IMR-90 (cell line): ENCODE data around the gene ZYX. TPM values are rescaled to one million over a fixed set of nuclear protein-coding genes. Genes with fewer than 3 reads are reported as not detected.

ENCODE experiments used
- ATAC-seq: fragments of 200-7000 bp; cut with Tn5 transposase; 2 replicates; pipeline ENCODE4 v1.9.1; 2020; ENCODE audit warnings: low read depth, mild to moderate bottlenecking, moderate library complexity
- BruUV-seq: library from RNA; stranded (reverse); fragments of 400-500 nt; replicated peaks from 2 replicates; lab custom pipeline; 2021; lab: Mats Ljungman, UMichigan
- CTCF ChIA-PET: fragments of 300-600 bp; formaldehyde crosslinking; extraction: SDS; loops from one replicate; lab custom pipeline; 2021; ENCODE audit warnings: antibody characterized with exemption; lab: Yijun Ruan, JAX
- POLR2A ChIA-PET: fragments of 300-600 bp; sonication (Branson Sonifier 250); formaldehyde crosslinking; loops from one replicate; lab custom pipeline; 2022; ENCODE audit warnings: antibody characterized with exemption; ENCODE audit not compliant: unreplicated experiment; lab: Charles Lee
- DNase-seq: peaks from one replicate; pipeline ENCODE4 v3.0.0; 2013
- H2AFZ ChIP-seq: replicated peaks from 2 replicates; pipeline ENCODE3; 2013; ENCODE audit warnings: low read length, mild to moderate bottlenecking; ENCODE audit not compliant: poor library complexity
- H2AK5ac ChIP-seq: 2 replicates; pipeline ENCODE4 v1.6.1; 2013; ENCODE audit warnings: low read depth, low read length, inconsistent platforms
- H2AK9ac ChIP-seq: replicated peaks from 2 replicates; pipeline ENCODE3; 2013; ENCODE audit warnings: mild to moderate bottlenecking, low read depth, low read length, moderate library complexity; ENCODE audit not compliant: poor library complexity
- H2BK120ac ChIP-seq: 2 replicates; pipeline ENCODE4 v1.6.1; 2013; ENCODE audit warnings: low read depth, low read length, inconsistent platforms
- H2BK15ac ChIP-seq: 3 replicates; pipeline ENCODE4 v1.6.1; 2013; ENCODE audit warnings: low read depth, low read length, inconsistent platforms
- H2BK20ac ChIP-seq: 2 replicates; pipeline ENCODE4 v1.6.1; 2013; ENCODE audit warnings: low read depth, mild to moderate bottlenecking, inconsistent platforms, low read length, moderate library complexity
- H2BK5ac ChIP-seq: 2 replicates; pipeline ENCODE4 v1.6.1; 2013; ENCODE audit warnings: mild to moderate bottlenecking, low read depth, low read length, inconsistent platforms; ENCODE audit not compliant: poor library complexity, severe bottlenecking
- H3K14ac ChIP-seq: replicated peaks from 2 replicates; pipeline ENCODE4 v1.6.1; 2013; ENCODE audit warnings: low read depth, low read length, inconsistent platforms
- H3K18ac ChIP-seq: 2 replicates; pipeline ENCODE4 v1.6.1; 2013; ENCODE audit warnings: low read depth, low read length, control low read depth
- H3K23ac ChIP-seq: 2 replicates; pipeline ENCODE4 v1.6.1; 2013; ENCODE audit warnings: low read depth, low read length, inconsistent platforms
- H3K27ac ChIP-seq: 2 replicates; pipeline ENCODE4 v1.5.1; 2013; ENCODE audit warnings: mild to moderate bottlenecking, control low read depth, low read length; ENCODE audit not compliant: insufficient read depth
- H3K27me3 ChIP-seq: 2 replicates; pipeline ENCODE4 v1.6.1; 2013; ENCODE audit warnings: low read length; ENCODE audit not compliant: control insufficient read depth, insufficient read depth
- H3K36me3 ChIP-seq: 2 replicates; pipeline ENCODE4 v1.6.1; 2013; ENCODE audit warnings: low read length, mixed read lengths; ENCODE audit not compliant: control insufficient read depth, insufficient read depth
- H3K4ac ChIP-seq: 2 replicates; pipeline ENCODE4 v1.6.1; 2013; ENCODE audit warnings: low read depth, low read length, inconsistent platforms
- H3K4me1 ChIP-seq: 2 replicates; pipeline ENCODE4 v1.6.1; 2013; ENCODE audit warnings: low read length, mixed read lengths; ENCODE audit not compliant: control insufficient read depth, insufficient read depth
- H3K4me2 ChIP-seq: 2 replicates; pipeline ENCODE4 v1.6.1; 2013; ENCODE audit warnings: low read depth, mild to moderate bottlenecking, control low read depth, low read length, moderate library complexity
- H3K4me3 ChIP-seq: 2 replicates; pipeline ENCODE4 v1.5.1; 2013; ENCODE audit warnings: low read depth, mild to moderate bottlenecking, control low read depth, low read length, moderate library complexity; ENCODE audit not compliant: insufficient read depth
- H3K56ac ChIP-seq: 2 replicates; pipeline ENCODE4 v1.6.1; 2013; ENCODE audit warnings: low read length, inconsistent platforms; ENCODE audit not compliant: insufficient read depth; ENCODE audit errors: extremely low read depth
- H3K79me1 ChIP-seq, 2 experiments: 2 replicates each; pipeline ENCODE4 v1.6.1; 2013; ENCODE audit warnings: low read length in 2 of 2, inconsistent platforms in 1 of 2, low read depth in 1 of 2
- H3K9ac ChIP-seq: 2 replicates; pipeline ENCODE4 v1.6.1; 2013; ENCODE audit warnings: low read depth, low read length, control low read depth
- H3K9me1 ChIP-seq: 2 replicates; pipeline ENCODE4 v1.6.1; 2013; ENCODE audit warnings: low read length, inconsistent platforms; ENCODE audit not compliant: insufficient read depth
- H3K9me3 ChIP-seq: 2 replicates; pipeline ENCODE4 v1.6.1; 2013; ENCODE audit warnings: low read length; ENCODE audit not compliant: control insufficient read depth, insufficient read depth
- H4K20me1 ChIP-seq: 2 replicates; pipeline ENCODE4 v1.6.1; 2013; ENCODE audit warnings: low read length, inconsistent platforms; ENCODE audit not compliant: insufficient read depth
- H4K5ac ChIP-seq: 2 replicates; pipeline ENCODE4 v1.6.1; 2013; ENCODE audit warnings: mild to moderate bottlenecking, low read depth, low read length, control low read depth
- H4K8ac ChIP-seq, 2 experiments: 2 replicates each; pipeline ENCODE4 v1.6.1; 2013; ENCODE audit warnings: low read depth in 2 of 2, low read length in 2 of 2, control low read depth in 1 of 2, inconsistent platforms in 1 of 2
- H4K91ac ChIP-seq: 2 replicates; pipeline ENCODE4 v1.6.1; 2013; ENCODE audit warnings: low read depth, low read length, inconsistent platforms; ENCODE audit not compliant: insufficient read depth
- BHLHE40 ChIP-seq: fragments of 150-350 bp; IDR thresholded peaks from 2 replicates; pipeline ENCODE4 v1.6.1; 2016; ENCODE audit warnings: mild to moderate bottlenecking, low read depth, low read length
- CEBPB ChIP-seq: IDR thresholded peaks from 2 replicates; pipeline ENCODE4 v1.6.1; 2012; ENCODE audit warnings: low read depth, low read length, improper control_type of control experiment
- CHD1 ChIP-seq: IDR thresholded peaks from 2 replicates; pipeline ENCODE4 v1.6.1; 2012; ENCODE audit warnings: low read depth, low read length, improper control_type of control experiment
- FOS ChIP-seq: fragments of 150-350 bp; IDR thresholded peaks from 2 replicates; pipeline ENCODE4 v1.6.1; 2016; ENCODE audit warnings: low read depth, low read length
- MAFK ChIP-seq: IDR thresholded peaks from 2 replicates; pipeline ENCODE4 v1.6.1; 2012; ENCODE audit warnings: low read depth, low read length, improper control_type of control experiment
- NFE2L2 ChIP-seq: fragments of 150-350 bp; IDR thresholded peaks from 2 replicates; pipeline ENCODE4 v1.6.1; 2016; ENCODE audit warnings: low read depth, mild to moderate bottlenecking, low read length
- RAD21 ChIP-seq: IDR thresholded peaks from 2 replicates; pipeline ENCODE4 v1.6.1; 2012; ENCODE audit warnings: low read length, improper control_type of control experiment
- RCOR1 ChIP-seq: IDR thresholded peaks from 2 replicates; pipeline ENCODE4 v1.6.1; 2012; ENCODE audit warnings: mild to moderate bottlenecking, low read length, improper control_type of control experiment; ENCODE audit not compliant: insufficient replicate concordance
- SMC3 ChIP-seq: fragments of 150-350 bp; IDR thresholded peaks from 2 replicates; pipeline ENCODE4 v1.6.1; 2016; ENCODE audit warnings: low read depth, mild to moderate bottlenecking, antibody characterized with exemption, low read length, moderate library complexity
- WGBS, 2 experiments: methylation state at CpG; one replicate each; pipeline versions ENCODE4 v1.1.5 to v1.1.7; 2013; ENCODE audit warnings: missing lambda C conversion rate in 2 of 2; ENCODE audit not compliant: insufficient read length in 1 of 2; ENCODE audit errors: extremely low coverage in 2 of 2; 5-methylcytosine and 5-hydroxymethylcytosine counted together
- dilution Hi-C: fragments of 300-500 bp; cut with HindIII; formaldehyde crosslinking; loops from one replicate; pipeline ENCODE4 v1.14.3; 2018; ENCODE audit warnings: low sequenced_read_pairs; ENCODE audit not compliant: unreplicated experiment
- in situ Hi-C: fragments of 300-500 bp; cut with MboI; formaldehyde crosslinking; loops from 3 replicates; pipeline ENCODE4 v1.14.3; 2019; ENCODE audit warnings: low sequenced_read_pairs, inconsistent platforms, mixed read lengths
- intact Hi-C: fragments of 100-400 bp; cut with micrococcal nuclease; formaldehyde crosslinking; loops from 2 replicates; pipeline ENCODE4 v1.10.0; 2022
- polyA plus RNA-seq, 3 experiments: library from polyadenylated mRNA; depleted of rRNA; stranded (reverse); fragments of >200 nt; gene quantifications; 2 replicates each; pipeline ENCODE4 v1.2.3, GENCODE V29; 2012; ENCODE audit warnings: low replicate concordance in 1 of 3
- total RNA-seq: library from RNA; depleted of rRNA; stranded (reverse); fragments of >200 nt; gene quantifications from 2 replicates; pipeline ENCODE4 v1.2.3, GENCODE V29; 2012
- TF ChIP-seq, protein P1 (sequence below): fragments of 150-350 bp; IDR thresholded peaks from 2 replicates; pipeline ENCODE4 v1.6.1; 2017; ENCODE audit warnings: mild to moderate bottlenecking, antibody characterized with exemption, low read length, low read depth

Gene ZYX
- total and polyA plus RNA-seq, 2 of the 4 experiments (the other 2 are of a cell fraction) = 22.6 to 334 TPM

DNA sequence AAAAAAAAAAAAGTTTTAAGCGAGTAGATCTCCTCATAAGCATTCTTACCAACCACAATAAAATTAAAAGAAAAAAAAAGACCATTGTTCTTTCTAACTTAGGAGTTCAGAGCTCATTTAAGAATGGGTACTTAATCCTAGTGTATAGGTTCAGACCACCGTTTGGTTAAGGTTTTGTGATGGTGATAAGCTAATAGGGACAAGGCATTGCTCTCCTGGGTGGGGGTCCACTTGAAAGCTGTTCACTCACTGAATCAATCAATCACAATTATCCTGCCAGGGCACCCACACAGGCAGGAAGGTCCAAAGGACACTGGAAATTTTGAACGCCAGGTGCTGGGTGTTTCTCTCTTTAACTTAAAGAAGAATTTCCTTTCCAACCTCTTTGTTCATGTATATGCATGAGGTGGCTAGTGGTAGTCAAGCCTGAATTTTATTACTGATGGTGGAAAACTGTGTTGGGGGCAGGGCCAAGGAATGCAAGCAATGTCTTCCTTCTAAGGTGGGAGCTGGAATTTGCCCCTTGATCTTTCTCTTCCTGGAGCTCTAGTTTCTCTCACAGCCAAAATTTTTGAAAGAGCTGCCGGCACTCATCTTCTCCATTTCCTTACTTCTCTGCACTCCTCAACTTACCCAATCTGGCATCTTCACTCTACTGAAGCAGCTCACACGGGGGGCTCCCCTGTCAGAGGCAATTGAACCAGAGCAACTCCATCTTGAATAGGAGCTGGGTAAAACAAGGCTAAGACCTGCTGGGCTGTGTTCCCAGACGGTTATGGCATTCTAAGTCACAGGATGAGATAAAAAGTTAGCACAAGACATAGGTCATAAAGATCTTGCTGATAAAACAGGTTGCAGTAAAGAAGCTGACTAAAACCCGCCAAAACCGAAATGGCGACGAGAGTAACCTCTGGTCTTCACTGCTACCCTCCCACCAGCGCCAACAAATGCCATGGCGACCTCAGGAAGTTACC, 11.2 kb upstream of the ZYX start:
- H4K20me1 ChIP-seq = no peaks in the 10 kb centered on the region
- no peak overlapping the region for H2BK120ac ChIP-seq
- DNase-seq (no peak), ATAC-seq (no peak)
- no peak overlapping the region for H3K14ac ChIP-seq
- H3K4me1 ChIP-seq = peaks cover 4% of the 10 kb centered on the region; the same call in 1 of the 2 replicates
- no peaks in the 10 kb centered on the region for H3K9me3 ChIP-seq
- intact Hi-C loops = no loop called here
- BruUV-seq = no TSS peak
- H3K27ac ChIP-seq = no peak overlapping the region
- no peak overlapping the region for H2BK20ac ChIP-seq
- 60% methylated on average over 1 of the region's 12 CpGs; no CpG with 5 or more reads in 1 of the 2 experiments for WGBS, 2 experiments
- no peak overlapping the region for H3K4me2 ChIP-seq
- ChIA-PET POLR2A (no interaction called here), CTCF (interaction anchor here (1.2 to 2.1 kb wide), 3 partner anchors 10 to 130 kb away, joined by 4 to 9 read pairs (median 5); no protein-coding TSS in a partner anchor)
- no peak overlapping the region for H2AK5ac ChIP-seq
- no peak overlapping the region for H3K4me3 ChIP-seq
- no peak overlapping the region for H3K18ac ChIP-seq
- H4K8ac ChIP-seq = no peak overlapping the region
- no peak overlapping the region for H3K23ac ChIP-seq
- dilution Hi-C loops = no loop called here
- H3K9me1 ChIP-seq = peaks cover 4% of the 10 kb centered on the region; the same call in 1 of the 2 replicates
- H3K79me1 ChIP-seq = no peaks in the 10 kb centered on the region
- H3K9ac ChIP-seq = no peak overlapping the region
- H2BK5ac ChIP-seq = no peak overlapping the region
- H3K56ac ChIP-seq = no peak overlapping the region
- peaks cover 8% of the 10 kb centered on the region for H3K27me3 ChIP-seq
- in situ Hi-C loops = loop anchor here (5.0 kb wide), 1 partner anchor 73 kb away; no protein-coding TSS in a partner anchor
- H2BK15ac ChIP-seq = no peak overlapping the region
- no peak for TF ChIP-seq MAFK
- no peak for TF ChIP-seq SMC3
- TF ChIP-seq CEBPB = no peak
- no peak for TF ChIP-seq NFE2L2
- TF ChIP-seq, protein P1, sequence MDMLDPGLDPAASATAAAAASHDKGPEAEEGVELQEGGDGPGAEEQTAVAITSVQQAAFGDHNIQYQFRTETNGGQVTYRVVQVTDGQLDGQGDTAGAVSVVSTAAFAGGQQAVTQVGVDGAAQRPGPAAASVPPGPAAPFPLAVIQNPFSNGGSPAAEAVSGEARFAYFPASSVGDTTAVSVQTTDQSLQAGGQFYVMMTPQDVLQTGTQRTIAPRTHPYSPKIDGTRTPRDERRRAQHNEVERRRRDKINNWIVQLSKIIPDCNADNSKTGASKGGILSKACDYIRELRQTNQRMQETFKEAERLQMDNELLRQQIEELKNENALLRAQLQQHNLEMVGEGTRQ = no peak
- no peak for TF ChIP-seq BHLHE40
- no peak for TF ChIP-seq FOS
- TF ChIP-seq CHD1 = no peak
- no peak for TF ChIP-seq RAD21
- TF ChIP-seq RCOR1 = no peak
- H4K5ac ChIP-seq = no peak overlapping the region
- no peak overlapping the region for H2AFZ ChIP-seq
- H3K36me3 ChIP-seq = no peaks in the 10 kb centered on the region
- H2AK9ac ChIP-seq = no peak overlapping the region
- no peak overlapping the region for H3K4ac ChIP-seq
- H4K91ac ChIP-seq = no peak overlapping the region
